Ascending aorta (tissue), 2 donors: ENCODE data around the gene GOSR2. TPM values are rescaled to one million over a fixed set of nuclear protein-coding genes. Genes with fewer than 3 reads are reported as not detected.

ENCODE experiments used
- DNase-seq, 2 donors: peaks; one replicate each; pipeline ENCODE4 v3.0.0-alpha.2; 2019; ENCODE audit warnings: low spot score in 2 of 2
- H3K27ac ChIP-seq, 2 donors: fragments of 200-600 bp; sonication (generic); one replicate each; pipeline ENCODE4 v1.5.1; 2016 to 2017; ENCODE audit warnings: mild to moderate bottlenecking in 1 of 2
- H3K27me3 ChIP-seq: fragments of 200-600 bp; sonication (generic); one replicate; pipeline ENCODE4 v1.5.1; 2017
- H3K36me3 ChIP-seq, 2 donors: fragments of 200-600 bp; sonication (generic); one replicate each; pipeline ENCODE4 v1.5.1; 2016
- H3K4me1 ChIP-seq, 2 donors: fragments of 200-600 bp; sonication (generic); one replicate each; pipeline ENCODE4 v1.5.1; 2016 to 2017; ENCODE audit warnings: mild to moderate bottlenecking in 1 of 2
- H3K4me3 ChIP-seq, 2 donors: fragments of 200-600 bp; sonication (generic); one replicate each; pipeline ENCODE4 v1.5.1; 2016 to 2017; ENCODE audit warnings: mild to moderate bottlenecking in 1 of 2
- H3K9me3 ChIP-seq, 2 donors: fragments of 200-600 bp; sonication (generic); one replicate each; pipeline ENCODE4 v1.5.1; 2016
- CTCF ChIP-seq, 3 experiments: fragments of 200-600 bp in 2 of 3; fragments of 450-650 bp in 1 of 3; sonication (generic) in 2 of 3; IDR thresholded peaks; one replicate each; pipeline ENCODE4 v1.5.1; 2016 to 2019; ENCODE audit warnings: antibody characterized with exemption in 3 of 3, mild to moderate bottlenecking in 1 of 3, moderate library complexity in 1 of 3
- intact Hi-C: fragments of 100-400 bp; cut with DNase I; formaldehyde crosslinking; loops from one replicate; pipeline ENCODE4 v1.15.1; 2023
- total RNA-seq: library from RNA; depleted of rRNA; stranded (reverse); fragments of >200 nt; gene quantifications from one replicate; pipeline ENCODE4 v1.1.0, GENCODE V29; 2016

The GOSR2 gene
- total RNA-seq, 1 donor from 2014 or later, result 36.4 TPM

GRCh38 chr17:46960152-46960551, 37.2 kb downstream of the GOSR2 start:
- Histone ChIP-seq H3K9me3 (no peaks in the 10 kb centered on the region), H3K4me3 (no peak overlapping the region), H3K27ac (no peak overlapping the region), H3K27me3 (no peaks in the 10 kb centered on the region), H3K36me3 (no peaks in the 10 kb centered on the region), H3K4me1 (peaks cover 0 to 4% of the 10 kb centered on the region in 2 donors)
- no peak for DNase-seq
- intact Hi-C loops, result no loop called here
- TF ChIP-seq CTCF (IDR thresholded peaks at IDR 0.05), result no peak

- no peaks in the 10 kb centered on the region for H3K27me3 ChIP-seq
- peak overlapping the region in 1 of 2 donors; percentile 4 for H3K27ac ChIP-seq
- TF ChIP-seq CTCF (IDR thresholded peaks at IDR 0.05), result no peak
- DNase-seq, result no peak
- intact Hi-C loops, result no loop called here
- H3K4me3 ChIP-seq, result no peak overlapping the region
- H3K9me3 ChIP-seq, result no peaks in the 10 kb centered on the region
- H3K4me1 ChIP-seq, result peaks cover 0 to 4% of the 10 kb centered on the region in 2 donors
- H3K36me3 ChIP-seq, result peaks cover 0 to 5% of the 10 kb centered on the region in 2 donors
Observed at GRCh38 chr17:46962374-46962790, 39.4 kb downstream of the GOSR2 start.

GRCh38 chr17:46963571-46963970, 40.6 kb downstream of the GOSR2 start:
- Histone ChIP-seq H3K27me3 (no peaks in the 10 kb centered on the region), H3K4me1 (peaks cover 0 to 4% of the 10 kb centered on the region in 2 donors), H3K27ac (no peak overlapping the region), H3K36me3 (peaks cover 0 to 6% of the 10 kb centered on the region in 2 donors), H3K9me3 (no peaks in the 10 kb centered on the region), H3K4me3 (no peak overlapping the region)
- intact Hi-C loops, result no loop called here
- no peak for TF ChIP-seq CTCF (IDR thresholded peaks at IDR 0.05)
- DNase-seq, result no peak

- Histone ChIP-seq H3K27me3 (no peaks in the 10 kb centered on the region), H3K27ac (no peak overlapping the region), H3K4me1 (peaks cover 0 to 4% of the 10 kb centered on the region in 2 donors), H3K9me3 (no peaks in the 10 kb centered on the region), H3K4me3 (no peak overlapping the region), H3K36me3 (peaks cover 0 to 12% of the 10 kb centered on the region in 2 donors)
- TF ChIP-seq CTCF (IDR thresholded peaks at IDR 0.05), result no peak
- intact Hi-C loops, result no loop called here
- no peak for DNase-seq
Observed at GRCh38 chr17:46964315-46965265, 41.6 kb downstream of the GOSR2 start.

- DNase-seq, result no peak
- Histone ChIP-seq H3K9me3 (no peaks in the 10 kb centered on the region), H3K27me3 (no peaks in the 10 kb centered on the region), H3K4me3 (no peak overlapping the region), H3K27ac (no peak overlapping the region), H3K4me1 (no peaks in the 10 kb centered on the region), H3K36me3 (peaks cover 0 to 12% of the 10 kb centered on the region in 2 donors)
- no peak for TF ChIP-seq CTCF (IDR thresholded peaks at IDR 0.05)
- intact Hi-C loops, result no loop called here
Observed at GRCh38 chr17:46968224-46968834, 45.4 kb downstream of the GOSR2 start.
